HEK293T (cell line): ENCODE measurements around the gene RAD51B.

ENCODE experiments used
- BHLHE40 ChIP-seq: fragments of 450-650 bp; IDR thresholded peaks from 2 replicates; pipeline ENCODE4 v1.6.1; 2016; ENCODE audit warnings: mild to moderate bottlenecking, moderate library complexity, borderline replicate concordance
- FOXA1 ChIP-seq: fragments of 450-650 bp; IDR thresholded peaks from 2 replicates; pipeline ENCODE4 v1.6.1; 2016; ENCODE audit warnings: mild to moderate bottlenecking
- FOXM1 ChIP-seq: fragments of 450-650 bp; IDR thresholded peaks from 2 replicates; pipeline ENCODE4 v1.6.1; 2017; ENCODE audit warnings: mild to moderate bottlenecking, borderline replicate concordance
- HDGF ChIP-seq: fragments of 450-650 bp; IDR thresholded peaks from 2 replicates; pipeline ENCODE4 v1.6.1; 2017; ENCODE audit warnings: antibody characterized with exemption, borderline replicate concordance
- L3MBTL2 ChIP-seq: fragments of 450-650 bp; conservative IDR thresholded peaks from 2 replicates; pipeline ENCODE4 v1.6.1; 2016; ENCODE audit warnings: mild to moderate bottlenecking
- LEF1 ChIP-seq: fragments of 450-650 bp; IDR thresholded peaks from 2 replicates; pipeline ENCODE4 v1.6.1; 2017; ENCODE audit warnings: mild to moderate bottlenecking, borderline replicate concordance
- NFRKB ChIP-seq: fragments of 450-650 bp; IDR thresholded peaks from 2 replicates; pipeline ENCODE4 v1.6.1; 2016; ENCODE audit warnings: mild to moderate bottlenecking, moderate library complexity
- PKNOX1 ChIP-seq: fragments of 450-650 bp; IDR thresholded peaks from 2 replicates; pipeline ENCODE4 v1.6.1; 2016
- SP1 ChIP-seq: fragments of 450-650 bp; IDR thresholded peaks from 2 replicates; pipeline ENCODE4 v1.6.1; 2017
- SUZ12 ChIP-seq: fragments of 450-650 bp; IDR thresholded peaks from 2 replicates; pipeline ENCODE4 v1.6.1; 2016; ENCODE audit warnings: mild to moderate bottlenecking
- TARDBP ChIP-seq: fragments of 450-650 bp; IDR thresholded peaks from 2 replicates; pipeline ENCODE4 v1.6.1; 2016
- ZNF384 ChIP-seq: fragments of 450-650 bp; IDR thresholded peaks from 2 replicates; pipeline ENCODE4 v1.6.1; 2016

DNA sequence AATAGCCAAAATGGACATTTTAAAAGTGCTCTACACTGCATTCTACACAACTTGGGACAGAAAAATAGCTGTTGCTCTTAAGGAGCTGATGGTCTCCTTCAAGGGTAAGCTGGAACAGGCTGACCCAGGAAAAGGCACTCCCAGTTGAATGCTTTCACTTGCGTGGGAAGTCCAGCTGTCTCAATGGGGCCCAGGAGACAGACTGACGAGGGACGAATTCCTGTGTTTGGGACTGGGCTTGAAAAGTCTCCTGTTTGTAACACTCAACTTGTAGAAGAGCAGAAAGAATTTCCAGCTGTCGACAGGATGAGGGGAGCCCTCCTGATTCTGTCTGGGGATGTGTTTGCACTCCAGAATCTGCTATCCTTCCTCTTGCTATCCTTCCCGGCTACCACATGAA is 792.5 kb downstream of the RAD51B start:
- TF ChIP-seq L3MBTL2 = no peak
- TF ChIP-seq TARDBP = no peak
- no peak for TF ChIP-seq NFRKB
- no peak for TF ChIP-seq SP1
- TF ChIP-seq SUZ12 = no peak
- TF ChIP-seq LEF1 = no peak
- TF ChIP-seq PKNOX1 = no peak
- TF ChIP-seq ZNF384 = no peak
- no peak for TF ChIP-seq FOXM1
- no peak for TF ChIP-seq HDGF
- TF ChIP-seq BHLHE40 = no peak
- no peak for TF ChIP-seq FOXA1
